ENCODE data around the gene NFKBIE. TPM values are rescaled to one million over a fixed set of nuclear protein-coding genes. Genes with fewer than 3 reads are reported as not detected.

The NFKBIE gene
- total and polyA plus RNA-seq, 4 donors: 3.7 to 4.9 (median 4.7) TPM

DNA sequence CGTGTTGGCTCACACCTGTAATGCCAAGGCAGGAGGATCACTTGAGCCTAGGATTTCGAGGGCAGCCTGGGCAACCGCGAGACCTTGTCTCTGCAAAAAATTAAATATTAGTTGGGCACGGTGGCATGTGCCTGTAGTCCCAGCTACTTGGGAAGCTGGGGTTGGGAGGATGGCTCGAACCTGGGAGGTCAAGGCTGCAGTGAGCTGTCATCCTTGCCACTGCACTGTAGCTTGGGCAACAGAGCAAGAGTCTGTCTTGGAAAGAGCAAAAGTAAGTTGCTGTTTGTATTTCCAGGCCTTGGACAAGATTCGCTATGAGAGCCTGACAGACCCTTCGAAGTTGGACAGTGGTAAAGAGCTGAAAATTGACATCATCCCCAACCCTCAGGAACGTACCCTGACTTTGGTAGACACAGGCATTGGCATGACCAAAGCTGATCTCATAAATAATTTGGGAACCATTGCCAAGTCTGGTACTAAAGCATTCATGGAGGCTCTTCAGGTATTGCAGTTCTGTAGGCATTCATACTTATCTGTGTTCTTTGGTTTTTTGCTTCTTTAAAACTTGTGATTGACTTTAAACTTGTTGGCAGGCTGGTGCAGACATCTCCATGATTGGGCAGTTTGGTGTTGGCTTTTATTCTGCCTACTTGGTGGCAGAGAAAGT is 16.1 kb downstream of the NFKBIE start:
- Histone ChIP-seq H3K4me3 (ENCODE audit: low read depth in 1 of 3, low read length in 3 of 3) (peak overlapping the region; percentile 13 to 88 (median 23)), H3K27ac (ENCODE audit: low read depth in 1 of 2, low read length in 2 of 2) (peak overlapping the region; percentile 99 to 100), H3K36me3 (ENCODE audit: control insufficient read depth in 4 of 4, insufficient read depth in 3 of 4, low read depth in 1 of 4, low read length in 3 of 4) (peaks cover 10 to 54% (median 47%) of the 10 kb centered on the region in 4 donors), H3K27me3 (ENCODE audit: control insufficient read depth in 4 of 4, insufficient read depth in 4 of 4, low read length in 3 of 4) (no peaks in the 10 kb centered on the region), H3K9me3 (ENCODE audit: control insufficient read depth in 4 of 4, low read length in 3 of 4) (no peaks in the 10 kb centered on the region), H3K9ac (ENCODE audit: low read depth in 1 of 2, low read length in 2 of 2) (no peak overlapping the region), H3K4me1 (ENCODE audit: control insufficient read depth in 4 of 4, insufficient read depth in 4 of 4, low read length in 3 of 4) (peaks cover 5 to 27% (median 23%) of the 10 kb centered on the region in 4 donors)
- no peak for TF ChIP-seq RAD21 (IDR thresholded peaks at IDR 0.05)
- no peak for TF ChIP-seq SP1 (IDR thresholded peaks at IDR 0.05)
- no peak for TF ChIP-seq JUND (IDR thresholded peaks at IDR 0.05)
- TF ChIP-seq TAF1 (conservative IDR thresholded peaks at IDR 0.05): no peak
- TF ChIP-seq HNF4G (IDR thresholded peaks at IDR 0.05): no peak
- TF ChIP-seq ZBTB33 (IDR thresholded peaks at IDR 0.05): no peak
- TF ChIP-seq, protein P1, sequence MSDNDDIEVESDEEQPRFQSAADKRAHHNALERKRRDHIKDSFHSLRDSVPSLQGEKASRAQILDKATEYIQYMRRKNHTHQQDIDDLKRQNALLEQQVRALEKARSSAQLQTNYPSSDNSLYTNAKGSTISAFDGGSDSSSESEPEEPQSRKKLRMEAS (IDR thresholded peaks at IDR 0.05): no peak
- no peak for TF ChIP-seq GABPA (IDR thresholded peaks at IDR 0.05 in 1 of 2, conservative IDR thresholded peaks at IDR 0.05 in 1 of 2)
- no peak for TF ChIP-seq FOXA1 (IDR thresholded peaks at IDR 0.05)
- no peak for TF ChIP-seq REST (IDR thresholded peaks at IDR 0.05)
- TF ChIP-seq NR2F2 (IDR thresholded peaks at IDR 0.05): no peak
- no peak for TF ChIP-seq EGR1 (IDR thresholded peaks at IDR 0.05; ENCODE audit: low read depth in 2 of 2)
- TF ChIP-seq YY1 (IDR thresholded peaks at IDR 0.05): no peak
- TF ChIP-seq, protein P2, sequence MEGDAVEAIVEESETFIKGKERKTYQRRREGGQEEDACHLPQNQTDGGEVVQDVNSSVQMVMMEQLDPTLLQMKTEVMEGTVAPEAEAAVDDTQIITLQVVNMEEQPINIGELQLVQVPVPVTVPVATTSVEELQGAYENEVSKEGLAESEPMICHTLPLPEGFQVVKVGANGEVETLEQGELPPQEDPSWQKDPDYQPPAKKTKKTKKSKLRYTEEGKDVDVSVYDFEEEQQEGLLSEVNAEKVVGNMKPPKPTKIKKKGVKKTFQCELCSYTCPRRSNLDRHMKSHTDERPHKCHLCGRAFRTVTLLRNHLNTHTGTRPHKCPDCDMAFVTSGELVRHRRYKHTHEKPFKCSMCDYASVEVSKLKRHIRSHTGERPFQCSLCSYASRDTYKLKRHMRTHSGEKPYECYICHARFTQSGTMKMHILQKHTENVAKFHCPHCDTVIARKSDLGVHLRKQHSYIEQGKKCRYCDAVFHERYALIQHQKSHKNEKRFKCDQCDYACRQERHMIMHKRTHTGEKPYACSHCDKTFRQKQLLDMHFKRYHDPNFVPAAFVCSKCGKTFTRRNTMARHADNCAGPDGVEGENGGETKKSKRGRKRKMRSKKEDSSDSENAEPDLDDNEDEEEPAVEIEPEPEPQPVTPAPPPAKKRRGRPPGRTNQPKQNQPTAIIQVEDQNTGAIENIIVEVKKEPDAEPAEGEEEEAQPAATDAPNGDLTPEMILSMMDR (IDR thresholded peaks at IDR 0.05; ENCODE audit: low read depth, low read length, missing input control): no peak
- no peak for DNase-seq (ENCODE audit: low spot score)
- WGBS: 83% methylated on average over 9 of the region's 9 CpGs

DNA sequence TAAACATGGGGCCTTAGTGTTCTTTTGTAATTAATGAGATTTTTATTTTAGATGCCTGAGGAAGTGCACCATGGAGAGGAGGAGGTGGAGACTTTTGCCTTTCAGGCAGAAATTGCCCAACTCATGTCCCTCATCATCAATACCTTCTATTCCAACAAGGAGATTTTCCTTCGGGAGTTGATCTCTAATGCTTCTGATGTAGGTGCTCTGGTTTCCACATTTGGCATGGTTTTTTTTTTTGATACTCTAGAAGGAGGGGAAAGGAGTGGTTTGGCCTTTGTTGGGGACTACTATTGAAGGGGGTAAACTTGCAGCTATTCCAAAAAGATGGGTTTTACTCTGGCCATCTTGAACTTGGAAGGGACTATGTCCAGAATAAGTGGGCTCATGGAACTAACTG is 16.8 kb downstream of the NFKBIE start:
- Histone ChIP-seq H3K27me3 (ENCODE audit: control insufficient read depth in 4 of 4, insufficient read depth in 4 of 4, low read length in 3 of 4) (no peaks in the 10 kb centered on the region), H3K9ac (ENCODE audit: low read depth in 1 of 2, low read length in 2 of 2) (peak overlapping the region; percentile 93 to 100), H3K36me3 (ENCODE audit: control insufficient read depth in 4 of 4, insufficient read depth in 3 of 4, low read depth in 1 of 4, low read length in 3 of 4) (peaks cover 10 to 47% (median 42%) of the 10 kb centered on the region in 4 donors), H3K9me3 (ENCODE audit: control insufficient read depth in 4 of 4, low read length in 3 of 4) (no peaks in the 10 kb centered on the region), H3K4me3 (ENCODE audit: low read depth in 1 of 3, low read length in 3 of 3) (peak overlapping the region; percentile 74 to 88 (median 83)), H3K4me1 (ENCODE audit: control insufficient read depth in 4 of 4, insufficient read depth in 4 of 4, low read length in 3 of 4) (peaks cover 5 to 27% (median 23%) of the 10 kb centered on the region in 4 donors), H3K27ac (ENCODE audit: low read depth in 1 of 2, low read length in 2 of 2) (peak overlapping the region; percentile 99 to 100)
- no peak for DNase-seq (ENCODE audit: low spot score)
- WGBS: 22% methylated on average over 1 of the region's 1 CpG
- no peak for TF ChIP-seq SP1 (IDR thresholded peaks at IDR 0.05)
- TF ChIP-seq GABPA (IDR thresholded peaks at IDR 0.05 in 1 of 2, conservative IDR thresholded peaks at IDR 0.05 in 1 of 2): no peak
- TF ChIP-seq EGR1 (IDR thresholded peaks at IDR 0.05; ENCODE audit: low read depth in 2 of 2): no peak
- no peak for TF ChIP-seq REST (IDR thresholded peaks at IDR 0.05)
- TF ChIP-seq YY1 (IDR thresholded peaks at IDR 0.05): no peak
- no peak for TF ChIP-seq ZBTB33 (IDR thresholded peaks at IDR 0.05)
- TF ChIP-seq, protein P1 (IDR thresholded peaks at IDR 0.05): no peak
- TF ChIP-seq HNF4A (conservative IDR thresholded peaks at IDR 0.05): no peak
- no peak for TF ChIP-seq FOXA2 (IDR thresholded peaks at IDR 0.05)
- no peak for TF ChIP-seq HNF4G (IDR thresholded peaks at IDR 0.05)
- TF ChIP-seq TAF1 (conservative IDR thresholded peaks at IDR 0.05): no peak

Data from liver (tissue), 9 donors.